ENCODE results near the gene SNU13. TPM values are rescaled to one million over a fixed set of nuclear protein-coding genes. Genes with fewer than 3 reads are reported as not detected.

The SNU13 gene
- total RNA-seq, 3 donors from 2014 or later (not counting 1 experiment from before 2014, with no cell fraction given) = 100.0 to 106 (median 101) TPM

DNA sequence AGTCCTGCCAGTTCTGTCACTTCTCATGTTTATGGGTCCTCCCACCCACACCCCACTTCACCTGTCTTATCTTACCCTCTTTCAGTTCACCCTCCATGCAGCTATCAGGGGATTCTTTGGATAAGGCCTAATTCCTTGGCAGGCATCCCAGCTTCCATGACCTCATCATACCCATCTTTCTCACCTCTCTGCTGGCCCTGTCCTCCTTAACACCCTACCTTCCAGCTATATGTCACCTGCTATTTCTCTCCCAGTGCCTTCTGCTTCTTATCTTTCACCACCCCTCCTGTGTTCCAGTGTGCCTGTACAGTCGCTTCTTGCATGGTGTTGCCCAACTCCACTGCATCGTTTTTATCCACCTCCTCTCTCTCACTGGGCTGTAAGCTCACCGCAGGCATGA, 28.3 kb downstream of the SNU13 start:
- no peak for DNase-seq
- H3K4me1 Mint-ChIP-seq = no peaks in the 10 kb centered on the region
- ATAC-seq = no peak
- no peaks in the 10 kb centered on the region for H3K27me3 Mint-ChIP-seq (ENCODE audit: low read depth in 2 of 2)
- H3K9me3 Mint-ChIP-seq = no peaks in the 10 kb centered on the region
- intact Hi-C loops (cut with micrococcal nuclease) = no loop called here
- peak overlapping the region in 1 of 2 donors; percentile 40 for H3K27ac Mint-ChIP-seq
- no peak overlapping the region for H3K4me3 ChIP-seq (ENCODE audit: low read length)
- peaks cover 83% of the 10 kb centered on the region for H3K36me3 ChIP-seq (ENCODE audit: control insufficient read depth, insufficient read depth, low read length)
- peaks cover 9% of the 10 kb centered on the region for H3K36me3 Mint-ChIP-seq
- no peak overlapping the region for H3K4me3 Mint-ChIP-seq
- H3K27ac ChIP-seq (ENCODE audit: low read length) = no peak overlapping the region
- TF ChIP-seq, protein P1, sequence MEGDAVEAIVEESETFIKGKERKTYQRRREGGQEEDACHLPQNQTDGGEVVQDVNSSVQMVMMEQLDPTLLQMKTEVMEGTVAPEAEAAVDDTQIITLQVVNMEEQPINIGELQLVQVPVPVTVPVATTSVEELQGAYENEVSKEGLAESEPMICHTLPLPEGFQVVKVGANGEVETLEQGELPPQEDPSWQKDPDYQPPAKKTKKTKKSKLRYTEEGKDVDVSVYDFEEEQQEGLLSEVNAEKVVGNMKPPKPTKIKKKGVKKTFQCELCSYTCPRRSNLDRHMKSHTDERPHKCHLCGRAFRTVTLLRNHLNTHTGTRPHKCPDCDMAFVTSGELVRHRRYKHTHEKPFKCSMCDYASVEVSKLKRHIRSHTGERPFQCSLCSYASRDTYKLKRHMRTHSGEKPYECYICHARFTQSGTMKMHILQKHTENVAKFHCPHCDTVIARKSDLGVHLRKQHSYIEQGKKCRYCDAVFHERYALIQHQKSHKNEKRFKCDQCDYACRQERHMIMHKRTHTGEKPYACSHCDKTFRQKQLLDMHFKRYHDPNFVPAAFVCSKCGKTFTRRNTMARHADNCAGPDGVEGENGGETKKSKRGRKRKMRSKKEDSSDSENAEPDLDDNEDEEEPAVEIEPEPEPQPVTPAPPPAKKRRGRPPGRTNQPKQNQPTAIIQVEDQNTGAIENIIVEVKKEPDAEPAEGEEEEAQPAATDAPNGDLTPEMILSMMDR (IDR thresholded peaks at IDR 0.05) = no peak
- H3K27me3 ChIP-seq (ENCODE audit: control insufficient read depth, insufficient read depth, low read length) = no peaks in the 10 kb centered on the region
- no peaks in the 10 kb centered on the region for H3K4me1 ChIP-seq (ENCODE audit: control insufficient read depth, insufficient read depth, low read length)
- H3K9me3 ChIP-seq (ENCODE audit: control insufficient read depth, insufficient read depth, low read length) = no peaks in the 10 kb centered on the region
- WGBS (ENCODE audit: insufficient coverage) = 98% methylated on average over 3 of the region's 3 CpGs

- intact Hi-C loops (cut with micrococcal nuclease) = no loop called here
- H3K4me3 ChIP-seq (ENCODE audit: low read length) = no peak overlapping the region
- no peaks in the 10 kb centered on the region for H3K4me1 Mint-ChIP-seq
- peaks cover 83% of the 10 kb centered on the region for H3K36me3 ChIP-seq (ENCODE audit: control insufficient read depth, insufficient read depth, low read length)
- no peak overlapping the region for H3K4me3 Mint-ChIP-seq
- 94% methylated on average over 1 of the region's 1 CpG for WGBS (ENCODE audit: insufficient coverage)
- DNase-seq (no peak), ATAC-seq (no peak)
- no peaks in the 10 kb centered on the region for H3K9me3 Mint-ChIP-seq
- H3K27ac Mint-ChIP-seq = peak overlapping the region in 1 of 2 donors; percentile 40
- H3K9me3 ChIP-seq (ENCODE audit: control insufficient read depth, insufficient read depth, low read length) = no peaks in the 10 kb centered on the region
- H3K4me1 ChIP-seq (ENCODE audit: control insufficient read depth, insufficient read depth, low read length) = no peaks in the 10 kb centered on the region
- H3K27ac ChIP-seq (ENCODE audit: low read length) = no peak overlapping the region
- peaks cover 9% of the 10 kb centered on the region for H3K36me3 Mint-ChIP-seq
- TF ChIP-seq, protein P1 (IDR thresholded peaks at IDR 0.05) = no peak
- no peaks in the 10 kb centered on the region for H3K27me3 Mint-ChIP-seq (ENCODE audit: low read depth in 2 of 2)
- H3K27me3 ChIP-seq (ENCODE audit: control insufficient read depth, insufficient read depth, low read length) = no peaks in the 10 kb centered on the region
These were observed 28.7 kb downstream of the SNU13 start for GRCh38 chr22:41659941-41660340.

- 97% methylated on average over 14 of the region's 17 CpGs for WGBS (ENCODE audit: insufficient coverage)
- TF ChIP-seq, protein P1 (IDR thresholded peaks at IDR 0.05) = no peak
- H3K27ac Mint-ChIP-seq = no peak overlapping the region
- no peaks in the 10 kb centered on the region for H3K27me3 Mint-ChIP-seq (ENCODE audit: low read depth in 2 of 2)
- DNase-seq = no peak
- intact Hi-C loops (cut with micrococcal nuclease) = no loop called here
- no peaks in the 10 kb centered on the region for H3K4me1 ChIP-seq (ENCODE audit: control insufficient read depth, insufficient read depth, low read length)
- ATAC-seq = no peak
- H3K9me3 Mint-ChIP-seq = no peaks in the 10 kb centered on the region
- H3K36me3 ChIP-seq (ENCODE audit: control insufficient read depth, insufficient read depth, low read length) = peaks cover 84% of the 10 kb centered on the region
- H3K27ac ChIP-seq (ENCODE audit: low read length) = no peak overlapping the region
- no peaks in the 10 kb centered on the region for H3K27me3 ChIP-seq (ENCODE audit: control insufficient read depth, insufficient read depth, low read length)
- no peak overlapping the region for H3K4me3 Mint-ChIP-seq
- no peaks in the 10 kb centered on the region for H3K9me3 ChIP-seq (ENCODE audit: control insufficient read depth, insufficient read depth, low read length)
- H3K36me3 Mint-ChIP-seq = peaks cover 15% of the 10 kb centered on the region
- H3K4me1 Mint-ChIP-seq = no peaks in the 10 kb centered on the region
- H3K4me3 ChIP-seq (ENCODE audit: low read length) = no peak overlapping the region
These were observed 29.8 kb downstream of the SNU13 start for GRCh38 chr22:41658869-41659268.

DNA sequence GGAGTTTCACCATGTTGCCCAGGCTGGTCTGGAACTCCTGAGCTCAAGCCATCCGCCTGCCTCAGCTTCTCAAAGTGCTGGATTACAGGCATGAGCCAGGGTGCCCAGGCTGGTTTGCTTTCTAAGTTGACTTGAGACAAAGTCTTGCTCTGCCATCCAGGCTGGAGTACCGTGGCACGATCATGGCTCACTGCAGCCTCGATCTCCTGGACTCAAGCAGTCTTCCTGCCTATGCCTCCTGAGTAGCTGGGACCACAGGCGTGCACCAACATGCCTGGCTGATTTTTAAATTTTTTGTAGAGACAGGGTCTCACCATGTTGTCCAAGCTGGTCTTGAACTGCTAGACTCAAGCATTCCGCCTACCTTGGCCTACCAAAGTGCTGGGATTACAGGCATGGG, 31.0 kb downstream of the SNU13 start:
- Mint-ChIP-seq H3K4me1 (no peaks in the 10 kb centered on the region), H3K27me3 (ENCODE audit: low read depth in 2 of 2) (no peaks in the 10 kb centered on the region), H3K4me3 (no peak overlapping the region), H3K9me3 (no peaks in the 10 kb centered on the region), H3K27ac (no peak overlapping the region), H3K36me3 (peaks cover 16% of the 10 kb centered on the region)
- no peak overlapping the region for H3K4me3 ChIP-seq (ENCODE audit: low read length)
- DNase-seq (no peak), ATAC-seq (no peak)
- H3K27me3 ChIP-seq (ENCODE audit: control insufficient read depth, insufficient read depth, low read length) = no peaks in the 10 kb centered on the region
- TF ChIP-seq, protein P1 (IDR thresholded peaks at IDR 0.05) = no peak
- H3K9me3 ChIP-seq (ENCODE audit: control insufficient read depth, insufficient read depth, low read length) = no peaks in the 10 kb centered on the region
- peaks cover 86% of the 10 kb centered on the region for H3K36me3 ChIP-seq (ENCODE audit: control insufficient read depth, insufficient read depth, low read length)
- H3K4me1 ChIP-seq (ENCODE audit: control insufficient read depth, insufficient read depth, low read length) = no peaks in the 10 kb centered on the region
- no peak overlapping the region for H3K27ac ChIP-seq (ENCODE audit: low read length)
- WGBS (ENCODE audit: insufficient coverage) = 98% methylated on average over 6 of the region's 6 CpGs
- intact Hi-C loops (cut with micrococcal nuclease) = no loop called here

All from natural killer cell (primary cell).